GM21737 (cell line): Measurements from ENCODE around the gene HTR5A.

Experiments
- ATAC-seq: cut with Tn5 transposase; IDR thresholded peaks from one replicate; pipeline ENCODE4 v1.9.1; 2021; ENCODE audit warnings: mild to moderate bottlenecking, moderate library complexity; ENCODE audit not compliant: unreplicated experiment

Gene HTR5A

GRCh38 chr7:155136619-155137243, 66.6 kb downstream of the HTR5A start:
- ATAC-seq = no peak
